NT2/D1 (cell line): ENCODE data around the gene FRRS1L.

ENCODE experiments used
- YY1 ChIP-seq: IDR thresholded peaks from 2 replicates; pipeline ENCODE4 v1.6.1; 2011; ENCODE audit not compliant: insufficient read length, insufficient read depth
- ZNF274 ChIP-seq: IDR thresholded peaks from 2 replicates; pipeline ENCODE4 v1.6.1; 2011; ENCODE audit warnings: mild to moderate bottlenecking, low read depth, low read length

DNA sequence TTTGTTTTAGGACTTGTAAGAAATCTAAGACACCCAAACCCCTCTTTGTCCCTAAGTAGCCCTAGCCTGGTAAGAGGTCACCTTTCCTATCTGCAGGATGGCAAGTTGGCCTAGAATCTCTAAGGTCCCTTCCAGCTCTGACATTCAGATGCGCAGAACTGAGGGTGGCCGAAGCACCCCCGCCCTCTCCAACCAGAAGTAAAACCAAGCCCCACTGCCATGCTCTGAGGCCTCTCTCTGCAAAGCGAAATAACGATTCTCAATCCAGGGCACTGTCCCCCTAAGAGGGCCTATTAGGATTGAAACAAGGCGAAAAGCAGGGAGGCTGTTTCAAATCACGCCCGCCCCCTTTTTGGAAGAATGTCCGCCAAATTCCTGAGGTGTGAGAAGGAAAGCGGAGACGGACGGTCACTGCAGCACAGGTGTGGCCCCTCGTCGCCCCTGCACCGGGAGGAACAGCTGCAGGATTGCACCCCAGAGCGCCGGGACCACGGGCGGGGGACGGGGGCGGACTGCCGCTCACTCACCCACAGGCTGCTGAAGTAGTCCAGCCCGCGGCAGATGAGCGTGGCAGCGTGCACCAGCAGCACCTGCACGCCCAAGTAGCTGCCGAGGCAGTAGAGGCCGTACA is 48.1 kb downstream of the FRRS1L start:
- TF ChIP-seq ZNF274 (no peak), YY1 (no peak)
